ENCODE measurements around the gene FAT1.

DNA sequence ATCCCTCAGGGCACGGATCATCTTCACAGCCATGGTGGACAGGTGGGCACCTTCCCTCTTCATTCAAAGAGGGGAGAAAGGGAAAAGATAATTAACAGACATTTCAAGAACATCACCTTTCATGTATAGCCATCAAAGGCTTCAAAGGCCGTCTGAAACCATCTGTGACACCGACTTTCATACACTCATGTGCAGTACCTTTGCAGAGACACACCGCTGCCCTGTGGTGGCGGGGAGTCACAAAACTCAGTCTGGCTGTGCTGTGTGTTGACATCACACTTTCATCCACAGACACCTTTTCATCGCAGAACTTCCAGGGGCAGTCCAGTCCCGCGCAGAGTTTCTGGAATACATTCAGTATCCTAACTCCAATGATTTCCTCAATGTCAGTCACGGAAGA, 120.7 kb downstream of the FAT1 start:
- TF ChIP-seq, protein P1, sequence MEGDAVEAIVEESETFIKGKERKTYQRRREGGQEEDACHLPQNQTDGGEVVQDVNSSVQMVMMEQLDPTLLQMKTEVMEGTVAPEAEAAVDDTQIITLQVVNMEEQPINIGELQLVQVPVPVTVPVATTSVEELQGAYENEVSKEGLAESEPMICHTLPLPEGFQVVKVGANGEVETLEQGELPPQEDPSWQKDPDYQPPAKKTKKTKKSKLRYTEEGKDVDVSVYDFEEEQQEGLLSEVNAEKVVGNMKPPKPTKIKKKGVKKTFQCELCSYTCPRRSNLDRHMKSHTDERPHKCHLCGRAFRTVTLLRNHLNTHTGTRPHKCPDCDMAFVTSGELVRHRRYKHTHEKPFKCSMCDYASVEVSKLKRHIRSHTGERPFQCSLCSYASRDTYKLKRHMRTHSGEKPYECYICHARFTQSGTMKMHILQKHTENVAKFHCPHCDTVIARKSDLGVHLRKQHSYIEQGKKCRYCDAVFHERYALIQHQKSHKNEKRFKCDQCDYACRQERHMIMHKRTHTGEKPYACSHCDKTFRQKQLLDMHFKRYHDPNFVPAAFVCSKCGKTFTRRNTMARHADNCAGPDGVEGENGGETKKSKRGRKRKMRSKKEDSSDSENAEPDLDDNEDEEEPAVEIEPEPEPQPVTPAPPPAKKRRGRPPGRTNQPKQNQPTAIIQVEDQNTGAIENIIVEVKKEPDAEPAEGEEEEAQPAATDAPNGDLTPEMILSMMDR (IDR thresholded peaks at IDR 0.05): no peak
- TF ChIP-seq, protein P2, sequence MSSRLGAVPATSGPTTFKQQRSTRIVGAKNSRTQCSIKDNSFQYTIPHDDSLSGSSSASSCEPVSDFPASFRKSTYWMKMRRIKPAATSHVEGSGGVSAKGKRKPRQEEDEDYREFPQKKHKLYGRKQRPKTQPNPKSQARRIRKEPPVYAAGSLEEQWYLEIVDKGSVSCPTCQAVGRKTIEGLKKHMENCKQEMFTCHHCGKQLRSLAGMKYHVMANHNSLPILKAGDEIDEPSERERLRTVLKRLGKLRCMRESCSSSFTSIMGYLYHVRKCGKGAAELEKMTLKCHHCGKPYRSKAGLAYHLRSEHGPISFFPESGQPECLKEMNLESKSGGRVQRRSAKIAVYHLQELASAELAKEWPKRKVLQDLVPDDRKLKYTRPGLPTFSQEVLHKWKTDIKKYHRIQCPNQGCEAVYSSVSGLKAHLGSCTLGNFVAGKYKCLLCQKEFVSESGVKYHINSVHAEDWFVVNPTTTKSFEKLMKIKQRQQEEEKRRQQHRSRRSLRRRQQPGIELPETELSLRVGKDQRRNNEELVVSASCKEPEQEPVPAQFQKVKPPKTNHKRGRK (CRISPR knock-in tag; IDR thresholded peaks at IDR 0.05; ENCODE audit: borderline replicate concordance): no peak
- TF ChIP-seq NFATC4 (CRISPR knock-in tag; IDR thresholded peaks at IDR 0.05) (no peak), CREM (CRISPR knock-in tag; IDR thresholded peaks at IDR 0.05) (no peak), FOXJ3 (CRISPR knock-in tag; IDR thresholded peaks at IDR 0.05; ENCODE audit: borderline replicate concordance) (no peak), MXD4 (CRISPR knock-in tag; IDR thresholded peaks at IDR 0.05; ENCODE audit: borderline replicate concordance) (no peak)
- TF ChIP-seq, protein P3, sequence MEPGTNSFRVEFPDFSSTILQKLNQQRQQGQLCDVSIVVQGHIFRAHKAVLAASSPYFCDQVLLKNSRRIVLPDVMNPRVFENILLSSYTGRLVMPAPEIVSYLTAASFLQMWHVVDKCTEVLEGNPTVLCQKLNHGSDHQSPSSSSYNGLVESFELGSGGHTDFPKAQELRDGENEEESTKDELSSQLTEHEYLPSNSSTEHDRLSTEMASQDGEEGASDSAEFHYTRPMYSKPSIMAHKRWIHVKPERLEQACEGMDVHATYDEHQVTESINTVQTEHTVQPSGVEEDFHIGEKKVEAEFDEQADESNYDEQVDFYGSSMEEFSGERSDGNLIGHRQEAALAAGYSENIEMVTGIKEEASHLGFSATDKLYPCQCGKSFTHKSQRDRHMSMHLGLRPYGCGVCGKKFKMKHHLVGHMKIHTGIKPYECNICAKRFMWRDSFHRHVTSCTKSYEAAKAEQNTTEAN (CRISPR knock-in tag; IDR thresholded peaks at IDR 0.05): no peak

Data from WTC11 (cell line).